Pancreas (tissue), 10 donors: ENCODE measurements around the gene SLC6A13. TPM values are rescaled to one million over a fixed set of nuclear protein-coding genes. Genes with fewer than 3 reads are reported as not detected.

Experiments used
- ATAC-seq, 4 donors: fragments of 200-7000 bp; cut with Tn5 transposase; one replicate each; pipeline versions ENCODE4 v1.8.0 to v1.9.1; 2020; ENCODE audit warnings: mild to moderate bottlenecking in 4 of 4, moderate library complexity in 4 of 4
- DNase-seq, 6 donors: peaks; one replicate each; pipeline ENCODE4 v3.0.0-alpha.2; 2020
- FAIRE-seq: peaks from 2 replicates; lab custom pipeline; 2012; peaks lifted over from hg19 to GRCh38; lab: Jason Lieb, UNC
- H3K27ac ChIP-seq, 4 donors: fragments of 200-600 bp; sonication (generic); 1 replicate in 3 of 4; 2 replicates in 1 of 4; pipeline versions ENCODE4 v1.5.0 to v1.8.0; 2020
- H3K27me3 ChIP-seq, 4 donors: fragments of 200-600 bp; one replicate each; pipeline ENCODE4 v1.8.0; 2021
- H3K36me3 ChIP-seq, 3 donors: fragments of 200-600 bp; sonication (generic) in 1 of 3; one replicate each; pipeline versions ENCODE4 v1.5.0 to v1.8.0; 2020 to 2021
- H3K4me1 ChIP-seq, 3 donors: fragments of 200-600 bp; one replicate each; pipeline ENCODE4 v1.8.0; 2021
- H3K4me3 ChIP-seq, 4 donors: fragments of 200-600 bp; sonication (generic) in 2 of 4; one replicate each; pipeline versions ENCODE4 v1.5.0 to v1.8.0; 2020 to 2021
- H3K9me3 ChIP-seq, 4 donors: fragments of 200-600 bp; one replicate each; pipeline ENCODE4 v1.8.0; 2021
- WGBS, 2 donors: extraction: QIAGEN DNeasy Blood & Tissue Kit; methylation state at CpG; one replicate each; pipeline ENCODE4 v1.1.7; 2013; 5-methylcytosine and 5-hydroxymethylcytosine counted together
- intact Hi-C, 3 donors: fragments of 100-400 bp; cut with DNase I; formaldehyde crosslinking; loops; one replicate each; pipeline versions ENCODE4 v1.11.1 to v1.14.2; 2022
- polyA plus RNA-seq, 2 donors: library from polyadenylated mRNA; stranded (reverse); fragments of 200-250 nt; gene quantifications; one replicate each; pipeline ENCODE4 v1.2.3, GENCODE V29; 2013
- total RNA-seq, 6 donors: library from RNA; stranded (reverse); fragmentation: NEBNext Ultra II Directional in 4 of 6; extraction: Animal tissue kit (Norgen Biotek cat#: 25700) in 4 of 6; gene quantifications; one replicate each; pipeline versions ENCODE4 v1.2.1 to v1.2.4, GENCODE V29; 2021 to 2023
- TF ChIP-seq, protein P1 (sequence below), 4 donors: fragments of 200-600 bp; sonication (generic) in 3 of 4; IDR thresholded peaks; one replicate each; pipeline versions ENCODE4 v1.5.0 to v1.8.0; 2021; ENCODE audit warnings: antibody characterized with exemption in 4 of 4
- donor health status: healthy with polysubstance abuse.
- donor health status: DM: no; HTN: no; CAD: no; lungs with moderate emphysema.
- donor health status: DM: no; HTN: no; CAD: no.
- donor health status: control.
- donor health status: control.
- donor health status: Bipolar disorder and iron deficiency.
- donor health status: DM: yes; HTN: yes; CAD: no.
- donor health status: DM: no; HTN: no; CAD: no.
- donor health status: DM: no; HTN: no; CAD: no.
- donor health status: DM: yes; HTN: yes; CAD: no.

Gene SLC6A13
- total and polyA plus RNA-seq, 8 donors, result 0.23 to 0.35 (median 0.29) TPM; not detected in 4

DNA sequence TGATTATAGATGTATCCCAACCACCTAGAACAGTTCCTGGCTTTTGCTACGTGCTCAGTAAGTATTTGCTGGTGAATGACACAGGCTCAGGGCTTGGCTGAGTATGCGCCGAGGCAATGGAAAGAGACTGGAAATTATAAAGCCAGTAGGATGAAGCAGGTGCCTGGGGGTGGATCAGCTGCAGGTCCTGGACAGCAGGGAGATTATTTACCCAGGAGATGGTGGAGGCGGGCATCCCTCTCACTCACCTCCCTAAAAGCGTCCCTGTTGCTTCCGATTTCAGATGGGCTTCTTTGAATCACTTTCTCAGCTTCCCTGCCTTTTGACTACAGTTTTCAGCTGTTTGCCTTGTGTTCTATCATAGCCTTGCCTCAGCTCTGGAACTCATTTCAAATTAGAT lies 6.4 kb downstream of the SLC6A13 start:
- 85 to 88% methylated on average over 6 of the region's 6 CpGs for WGBS, 2 donors
- Histone ChIP-seq H3K4me3 (no peak overlapping the region), H3K27ac (no peak overlapping the region), H3K27me3 (no peaks in the 10 kb centered on the region), H3K4me1 (no peaks in the 10 kb centered on the region), H3K9me3 (no peaks in the 10 kb centered on the region), H3K36me3 (no peaks in the 10 kb centered on the region)
- TF ChIP-seq, protein P1, sequence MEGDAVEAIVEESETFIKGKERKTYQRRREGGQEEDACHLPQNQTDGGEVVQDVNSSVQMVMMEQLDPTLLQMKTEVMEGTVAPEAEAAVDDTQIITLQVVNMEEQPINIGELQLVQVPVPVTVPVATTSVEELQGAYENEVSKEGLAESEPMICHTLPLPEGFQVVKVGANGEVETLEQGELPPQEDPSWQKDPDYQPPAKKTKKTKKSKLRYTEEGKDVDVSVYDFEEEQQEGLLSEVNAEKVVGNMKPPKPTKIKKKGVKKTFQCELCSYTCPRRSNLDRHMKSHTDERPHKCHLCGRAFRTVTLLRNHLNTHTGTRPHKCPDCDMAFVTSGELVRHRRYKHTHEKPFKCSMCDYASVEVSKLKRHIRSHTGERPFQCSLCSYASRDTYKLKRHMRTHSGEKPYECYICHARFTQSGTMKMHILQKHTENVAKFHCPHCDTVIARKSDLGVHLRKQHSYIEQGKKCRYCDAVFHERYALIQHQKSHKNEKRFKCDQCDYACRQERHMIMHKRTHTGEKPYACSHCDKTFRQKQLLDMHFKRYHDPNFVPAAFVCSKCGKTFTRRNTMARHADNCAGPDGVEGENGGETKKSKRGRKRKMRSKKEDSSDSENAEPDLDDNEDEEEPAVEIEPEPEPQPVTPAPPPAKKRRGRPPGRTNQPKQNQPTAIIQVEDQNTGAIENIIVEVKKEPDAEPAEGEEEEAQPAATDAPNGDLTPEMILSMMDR (IDR thresholded peaks at IDR 0.05), result no peak
- intact Hi-C loops, result no loop called here
- no peak for ATAC-seq
- no peak for FAIRE-seq
- DNase-seq, result no peak

DNA sequence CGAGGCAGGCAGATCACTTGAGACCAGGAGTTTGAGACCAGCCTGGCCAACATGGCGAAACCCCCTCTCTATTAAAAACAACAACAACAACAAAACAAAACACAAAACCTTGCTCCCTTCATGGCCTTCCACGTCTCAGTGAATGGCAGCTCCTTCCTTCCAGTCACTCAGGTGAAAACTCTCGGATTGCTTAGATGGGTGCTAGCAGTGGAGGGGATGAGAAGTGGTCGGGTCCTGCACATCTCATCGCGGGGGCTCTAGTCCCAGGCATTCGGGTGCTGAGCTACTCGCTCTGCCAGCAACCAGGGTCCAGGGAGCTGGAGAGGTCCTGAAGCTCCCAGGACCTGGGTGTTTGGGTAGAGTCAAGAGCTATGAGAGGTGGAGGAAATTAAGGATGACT lies 7.7 kb downstream of the SLC6A13 start:
- H3K27me3 ChIP-seq, result no peaks in the 10 kb centered on the region

DNA sequence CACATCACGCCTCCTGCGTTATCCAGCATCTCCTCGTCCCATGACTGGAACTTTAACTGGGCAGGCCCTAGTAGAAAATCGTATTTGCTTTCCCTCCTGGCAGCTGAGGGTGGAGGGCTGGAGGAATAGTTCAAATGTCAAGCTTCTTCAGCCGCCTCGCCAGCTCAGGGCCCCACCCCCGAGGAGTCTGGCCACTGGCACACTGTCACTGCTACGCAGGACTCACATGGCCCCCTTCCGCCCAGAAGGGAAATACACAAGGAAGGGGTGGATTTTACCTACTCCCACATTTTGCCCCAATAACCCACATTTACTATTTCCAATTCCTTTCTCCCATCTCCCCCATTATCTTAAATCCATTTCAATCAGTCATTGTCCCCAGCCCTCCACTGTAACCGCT lies 8.6 kb downstream of the SLC6A13 start:
- FAIRE-seq (no peak), DNase-seq (no peak), ATAC-seq (no peak)
- 61 to 72% methylated on average over 10 of the region's 10 CpGs for WGBS, 2 donors
- Histone ChIP-seq H3K36me3 (no peaks in the 10 kb centered on the region), H3K27ac (no peak overlapping the region), H3K4me3 (no peak overlapping the region), H3K4me1 (no peaks in the 10 kb centered on the region), H3K27me3 (no peaks in the 10 kb centered on the region), H3K9me3 (no peaks in the 10 kb centered on the region)
- TF ChIP-seq, protein P1 (IDR thresholded peaks at IDR 0.05), result no peak
- intact Hi-C loops, result no loop called here

More for the DNA sequence above, 7.7 kb downstream of the SLC6A13 start:
- FAIRE-seq, result no peak
- intact Hi-C loops, result no loop called here
- no peak for DNase-seq
- Histone ChIP-seq H3K9me3 (no peaks in the 10 kb centered on the region), H3K4me1 (no peaks in the 10 kb centered on the region), H3K36me3 (no peaks in the 10 kb centered on the region), H3K27ac (no peak overlapping the region), H3K4me3 (no peak overlapping the region)
- TF ChIP-seq, protein P1 (IDR thresholded peaks at IDR 0.05), result no peak
- 70 to 84% methylated on average over 9 of the region's 9 CpGs for WGBS, 2 donors
- no peak for ATAC-seq

DNA sequence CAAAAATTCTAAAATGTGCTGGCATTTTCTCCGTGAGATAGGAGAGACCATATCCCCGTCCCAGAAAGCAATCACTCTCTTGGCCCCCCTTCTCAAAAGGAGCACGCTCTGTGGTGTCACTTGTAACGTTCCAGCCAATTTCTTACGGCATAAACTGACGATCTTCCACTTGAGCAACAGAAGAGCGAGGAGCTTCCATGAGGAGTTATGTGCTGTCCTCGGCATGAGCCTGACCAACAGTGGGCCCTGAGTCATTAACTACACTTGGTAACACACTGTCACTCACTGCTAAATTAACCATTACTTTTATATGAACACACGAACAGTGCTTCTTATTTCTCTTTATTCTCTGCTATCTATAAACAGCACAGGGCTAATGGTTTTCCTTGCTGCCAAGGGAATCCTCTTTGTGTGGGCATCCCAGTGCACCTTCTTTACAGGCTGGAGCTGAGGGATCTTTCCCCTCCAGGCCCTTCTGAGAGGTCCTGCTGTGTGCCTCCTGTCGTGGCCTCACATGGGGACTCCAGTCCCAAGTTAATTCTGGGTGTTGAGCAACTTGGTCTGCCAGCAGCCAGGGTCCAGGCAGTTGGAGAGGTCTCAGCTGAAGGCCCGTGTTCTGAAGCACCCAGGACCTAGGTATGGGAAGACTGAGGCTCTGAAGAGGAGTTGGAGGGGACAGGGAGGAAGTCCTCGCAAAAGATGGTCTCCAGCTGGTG lies 9.4 kb downstream of the SLC6A13 start:
- FAIRE-seq, result no peak

More for the DNA sequence above, 9.4 kb downstream of the SLC6A13 start:
- no peak overlapping the region for H3K27ac ChIP-seq
- 74 to 80% methylated on average over 12 of the region's 12 CpGs for whole genome bisulfite sequencing, 2 donors
- no peak overlapping the region for H3K4me3 ChIP-seq
- H3K9me3 ChIP-seq, result no peaks in the 10 kb centered on the region
- intact Hi-C loops, result no loop called here
- ATAC-seq (no peak), DNase-seq (no peak)
- H3K27me3 ChIP-seq, result no peaks in the 10 kb centered on the region
- H3K4me1 ChIP-seq, result no peaks in the 10 kb centered on the region
- TF ChIP-seq, protein P1 (IDR thresholded peaks at IDR 0.05), result no peak
- no peaks in the 10 kb centered on the region for H3K36me3 ChIP-seq
